Measurements from ENCODE around the gene USP28. TPM values are rescaled to one million over a fixed set of nuclear protein-coding genes. Genes with fewer than 3 reads are reported as not detected.
"Not testable (repeated sequence)": the region's sequence is repeated elsewhere in the genome, so short reads cannot be mapped to it uniquely, and the experiment has no call there.

USP28 gene
- polyA plus RNA-seq, 3 donors: 4.2 to 9.9 (median 6.0) TPM

DNA sequence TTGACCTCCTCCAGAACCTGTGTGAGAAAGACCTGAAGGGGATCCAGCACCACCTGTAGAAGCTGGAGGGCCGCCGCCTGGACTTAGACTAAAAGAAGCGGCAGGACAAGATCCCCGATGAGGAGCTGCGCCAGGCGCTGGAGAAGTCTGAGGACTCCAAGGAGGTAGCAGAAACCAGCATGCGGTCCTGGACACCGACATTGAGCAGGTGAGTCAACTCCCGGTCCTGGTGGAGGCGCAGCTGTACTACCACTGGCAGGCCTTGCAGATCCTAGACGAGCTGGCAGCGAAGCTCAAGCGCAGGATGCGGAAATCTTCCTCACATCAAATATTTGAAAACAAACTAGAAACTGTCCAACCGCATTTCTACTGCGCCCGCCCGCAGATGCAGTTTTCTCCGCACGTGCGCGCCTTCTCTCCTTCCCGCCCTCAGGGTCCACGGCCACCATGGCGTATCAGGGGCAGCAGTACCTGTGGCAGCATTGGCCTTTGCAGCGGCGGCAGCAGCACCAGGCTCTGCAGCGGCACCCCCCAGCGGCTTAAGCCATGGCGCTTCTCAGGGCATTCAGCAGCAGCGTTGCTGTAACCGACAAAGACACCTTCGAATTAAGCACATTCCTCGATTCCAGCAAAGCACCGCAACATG, 85.6 kb downstream of the USP28 start:
- H3K27ac ChIP-seq (ENCODE audit: low read depth, low read length): no peak overlapping the region
- WGBS, 3 donors: 81 to 89% (median 87%) methylated on average over 35 of the region's 35 CpGs

DNA sequence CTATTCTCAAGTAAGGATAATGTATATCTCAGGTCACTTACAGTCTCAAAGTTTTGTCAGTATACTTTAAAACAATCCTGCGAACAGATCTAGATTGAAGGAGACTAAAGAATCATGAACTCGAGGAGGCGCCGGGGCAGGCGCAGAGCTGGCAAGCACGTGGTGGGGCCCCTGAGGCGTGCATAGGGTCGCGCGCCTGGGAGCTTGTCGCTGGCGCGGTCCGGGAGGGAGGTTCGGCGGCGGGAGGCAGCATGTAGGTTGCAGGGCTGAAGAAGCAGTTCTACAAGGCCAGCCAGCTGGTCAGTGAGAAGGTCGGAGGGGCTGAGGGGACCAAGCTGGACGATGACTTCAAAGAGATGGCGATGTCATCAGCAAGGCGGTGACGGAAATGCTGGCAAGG, 86.4 kb downstream of the USP28 start:
- not testable (repeated sequence) for H3K27ac ChIP-seq (ENCODE audit: low read depth, low read length)
- 86 to 87% (median 87%) methylated on average over 22 of the region's 22 CpGs for WGBS, 3 donors

DNA sequence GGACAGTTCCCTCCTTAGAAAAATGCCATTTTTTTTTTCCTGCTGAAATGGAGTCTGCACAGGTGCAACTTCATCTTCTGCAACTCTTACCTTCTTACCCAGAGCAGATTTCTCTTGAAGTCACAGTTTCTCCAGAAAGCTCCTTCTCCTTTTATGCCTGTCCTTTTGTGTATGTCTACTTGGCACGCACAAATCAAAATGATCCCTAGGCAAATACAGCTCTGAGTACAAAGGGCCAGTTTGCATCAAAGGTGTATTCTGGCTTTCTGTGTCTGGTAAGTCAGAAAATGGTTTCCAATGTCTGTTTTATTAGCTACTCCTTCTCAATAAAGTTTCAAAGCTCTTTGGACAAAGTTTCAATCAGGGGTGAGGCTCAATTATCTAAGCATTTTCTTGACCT, 93.2 kb downstream of the USP28 start:
- H3K27ac ChIP-seq (ENCODE audit: low read depth, low read length): no peak overlapping the region
- 35 to 95% (median 84%) methylated on average over 1 of the region's 1 CpG for WGBS, 3 donors

DNA sequence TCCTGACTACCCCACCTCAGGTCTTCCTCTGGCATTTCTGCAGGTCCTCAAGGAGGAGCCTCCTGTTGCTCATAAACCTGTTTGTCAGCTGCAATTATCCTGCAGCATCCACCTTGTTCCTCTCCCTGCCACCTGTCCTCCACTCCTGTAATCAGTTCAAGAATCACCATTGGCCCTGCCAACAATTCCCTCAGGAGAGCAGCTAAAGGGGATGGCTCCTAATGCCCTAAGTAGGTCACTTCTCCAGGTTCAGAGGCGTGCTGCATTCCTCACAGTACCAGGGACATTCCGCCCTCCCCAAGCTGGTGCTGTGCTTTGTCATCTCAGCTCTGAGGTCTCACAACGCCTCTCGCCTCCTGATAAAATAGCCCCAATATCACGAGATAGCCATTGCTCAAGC, 93.7 kb downstream of the USP28 start:
- no peak overlapping the region for H3K27ac ChIP-seq (ENCODE audit: low read depth, low read length)
- WGBS, 3 donors: 58 to 82% (median 80%) methylated on average over 5 of the region's 5 CpGs

DNA sequence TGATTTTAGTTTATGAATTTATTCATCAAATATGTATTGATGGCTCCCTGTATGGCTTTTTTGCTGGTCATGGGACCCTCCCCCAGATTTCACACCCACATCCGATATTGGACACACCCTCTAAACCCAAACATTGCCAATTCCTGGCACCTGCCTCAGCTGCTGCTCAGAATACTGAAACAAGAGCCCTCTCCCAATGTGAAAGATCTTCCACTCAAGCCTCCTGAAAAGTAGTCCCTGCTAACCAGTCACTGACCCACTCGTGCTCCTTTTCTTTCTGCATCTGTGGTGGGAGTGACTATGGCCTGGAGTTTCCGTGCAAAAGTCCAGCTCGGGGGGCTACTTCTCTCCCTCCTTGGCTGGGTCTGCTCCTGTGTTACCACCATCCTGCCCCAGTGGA, 95.9 kb downstream of the USP28 start, which contains the start of gene CLDN25:
CLDN25 (plus strand) TSS at position 301 of the 400 bp plus-strand sequence; CDS start at position 301, 0 bp downstream.
- no peak within 1 kb of the TSS for H3K27ac ChIP-seq (ENCODE audit: low read depth, low read length)
- WGBS, 3 donors: 80 to 83% (median 83%) methylated on average over 4 of the region's 4 CpGs

DNA sequence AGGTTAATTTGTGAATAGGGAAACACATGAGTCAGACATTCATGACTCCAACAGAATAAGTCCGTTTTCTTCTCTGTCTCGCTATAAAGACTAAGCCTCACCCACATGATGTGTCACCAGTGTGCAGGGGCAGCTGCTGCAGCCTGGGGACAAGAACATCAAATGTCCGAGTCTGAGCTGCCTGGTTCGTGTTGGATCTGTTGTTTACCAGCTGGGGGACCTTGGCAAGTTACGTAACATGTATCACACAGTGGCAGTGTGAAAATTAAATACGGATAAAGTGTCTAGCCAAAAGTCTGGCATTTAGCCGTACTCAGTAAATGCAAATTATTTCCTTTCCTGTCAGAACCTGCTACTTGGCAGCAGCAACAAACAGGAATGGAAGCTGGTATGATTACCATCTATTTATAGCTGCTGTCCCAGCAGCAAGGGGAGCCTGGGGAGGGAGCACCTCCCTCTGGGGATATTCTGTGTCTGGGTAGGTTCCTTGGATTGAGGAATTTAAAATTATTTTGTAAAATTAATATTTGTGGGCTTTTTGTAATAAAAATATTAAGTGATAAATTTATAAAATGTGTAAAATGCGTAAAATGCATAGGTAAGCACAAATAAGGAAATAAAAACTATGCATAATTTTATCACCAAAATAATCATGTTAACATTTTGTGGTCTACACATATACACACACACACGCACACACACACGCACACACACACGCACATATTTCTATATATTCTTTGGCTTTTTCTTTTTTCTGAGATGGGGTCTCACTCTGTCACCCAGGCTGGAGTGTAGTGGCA, 97.1 kb downstream of the USP28 start:
- WGBS, 3 donors: 31 to 50% (median 45%) methylated on average over 11 of the region's 11 CpGs
- H3K27ac ChIP-seq (ENCODE audit: low read depth, low read length): no peak overlapping the region

DNA sequence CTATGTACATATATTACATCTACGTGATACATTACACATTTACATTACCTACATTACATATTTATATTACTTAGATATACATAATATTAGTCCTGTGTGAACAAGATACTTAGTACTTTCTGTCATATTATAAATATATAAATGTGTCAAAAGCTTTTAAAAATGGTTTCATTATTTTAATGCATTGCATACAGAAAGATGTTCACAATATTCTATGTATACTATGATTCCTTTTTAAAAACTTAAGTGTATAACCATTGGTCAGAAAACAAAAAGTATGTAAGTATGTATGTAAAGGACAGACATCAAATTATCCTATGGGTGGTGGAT, 101.2 kb downstream of the USP28 start:
- 0% methylated on average over 1 of the region's 1 CpG for WGBS, 3 donors
- no peak overlapping the region for H3K27ac ChIP-seq (ENCODE audit: low read depth, low read length)

DNA sequence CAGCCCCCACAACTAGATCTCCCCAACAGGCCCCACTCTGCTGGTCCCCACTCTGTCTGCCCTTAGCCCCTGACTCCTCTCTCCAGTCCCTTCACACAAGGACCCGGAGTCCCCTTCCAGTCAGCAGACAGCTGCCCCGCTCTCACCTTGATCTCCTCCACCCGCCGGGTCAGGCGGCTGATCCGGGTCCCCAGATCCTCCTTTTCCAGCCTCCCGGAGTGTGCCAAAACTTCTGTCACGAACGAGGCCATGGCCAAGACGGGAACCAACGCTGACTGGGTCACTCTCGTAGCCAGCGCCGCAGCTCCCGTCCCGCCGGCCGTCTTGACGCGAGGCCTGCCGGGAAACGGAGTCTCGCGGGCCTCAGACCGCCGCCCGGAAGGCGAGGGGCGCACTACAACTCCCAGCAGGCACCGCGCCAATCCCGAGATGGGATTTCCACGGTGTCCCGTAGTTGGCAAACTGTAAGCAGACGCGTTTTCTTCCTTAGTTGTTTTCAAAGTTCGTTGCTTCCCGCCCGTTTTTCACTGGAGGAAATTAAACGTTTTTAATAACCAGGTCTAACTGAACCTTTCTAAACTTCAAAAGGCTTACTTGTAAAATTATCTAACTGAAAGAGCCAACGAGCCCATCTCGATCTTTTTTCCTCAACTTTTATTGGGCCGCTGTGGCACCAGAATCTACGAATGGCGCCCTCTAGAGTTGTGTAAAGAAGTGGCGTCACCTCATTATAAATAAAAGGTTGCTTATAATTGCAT, 101.8 kb downstream of the USP28 start, which contains the start of gene ZW10:
ZW10 (minus strand) TSS at position 277 of the 758 bp plus-strand sequence; CDS start at position 251, 26 bp downstream.
- WGBS, 3 donors: 0 to 1% (median 0%) methylated on average over 46 of the region's 46 CpGs

DNA sequence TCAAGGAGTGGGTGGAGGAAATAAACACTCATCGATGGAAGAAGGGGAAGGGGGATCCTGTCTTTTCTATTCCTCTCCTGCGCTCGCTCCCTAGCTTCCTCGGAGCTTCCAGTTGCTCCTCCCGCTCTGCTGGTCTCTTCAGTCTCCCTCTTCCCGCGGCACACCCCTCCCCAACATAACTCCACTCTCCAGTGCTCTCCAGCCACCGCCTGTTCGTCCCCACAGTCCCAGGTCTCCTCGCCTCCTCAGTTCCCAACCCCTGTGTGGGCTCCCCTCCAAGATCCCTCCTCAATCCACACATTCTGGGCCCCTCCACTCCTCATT, 102.3 kb downstream of the USP28 start:
- 0 to 1% (median 0%) methylated on average over 10 of the region's 10 CpGs for WGBS, 3 donors
- H3K27ac ChIP-seq (ENCODE audit: low read depth, low read length): no peak overlapping the region

More for the DNA sequence above, 101.8 kb downstream of the USP28 start, which contains the start of gene ZW10:
- H3K27ac ChIP-seq (ENCODE audit: low read depth, low read length): no peak within 1 kb of the TSS

DNA sequence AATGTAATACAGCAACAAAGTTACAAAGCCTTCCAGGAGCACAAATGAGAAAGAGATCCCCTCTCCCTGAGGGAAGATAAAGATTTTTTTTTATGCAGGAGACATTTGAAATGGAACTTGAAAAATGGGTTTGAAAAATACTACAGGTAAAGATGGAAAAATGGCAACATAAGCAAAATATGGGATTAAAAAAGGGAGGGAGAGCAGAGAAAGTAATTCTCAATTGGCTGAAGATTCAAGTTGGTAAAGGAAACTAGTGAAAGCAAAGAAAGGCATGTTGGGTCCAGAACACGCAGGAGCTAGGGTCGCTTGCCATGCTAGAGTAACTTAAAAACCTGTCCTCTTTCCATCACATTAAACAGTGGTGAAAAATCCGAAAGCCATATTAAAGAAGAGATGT, 103.4 kb downstream of the USP28 start:
- no peak overlapping the region for H3K27ac ChIP-seq (ENCODE audit: low read depth, low read length)
- 68 to 97% (median 79%) methylated on average over 3 of the region's 3 CpGs for WGBS, 3 donors

DNA sequence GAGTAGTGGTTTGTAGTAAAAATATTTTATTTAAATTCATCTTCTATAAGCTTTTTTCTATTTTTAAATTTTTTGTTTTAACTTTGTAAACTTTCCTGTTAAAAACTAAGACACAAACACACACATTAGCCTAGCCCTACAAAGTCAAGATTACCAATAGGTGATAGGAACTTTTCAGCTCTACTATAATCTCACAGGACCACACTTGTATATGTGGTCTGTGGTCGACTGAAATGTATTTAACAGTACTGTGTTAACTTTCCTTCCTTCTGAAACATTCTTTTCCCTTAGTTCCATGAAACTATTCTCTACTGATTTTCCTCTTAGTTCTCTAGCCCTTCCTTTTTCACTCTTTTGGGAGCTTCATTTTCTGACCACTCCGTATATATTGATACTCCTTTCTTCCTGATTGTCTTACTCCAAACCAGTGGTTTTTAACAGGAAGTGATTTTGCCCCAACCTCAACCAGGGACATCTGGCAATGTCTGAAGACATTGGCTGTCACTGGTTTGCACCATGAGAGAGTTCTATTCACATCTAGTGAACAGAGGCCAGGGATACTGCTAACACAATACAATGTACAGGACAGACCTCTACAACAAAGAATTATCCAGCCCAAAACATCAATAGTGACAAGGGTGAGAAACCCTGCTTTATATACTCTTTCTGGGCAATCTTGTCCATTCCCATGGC, 110.7 kb downstream of the USP28 start:
- no peak overlapping the region for H3K27ac ChIP-seq (ENCODE audit: low read depth, low read length)
- 78 to 97% (median 80%) methylated on average over 2 of the region's 2 CpGs for WGBS, 3 donors

DNA sequence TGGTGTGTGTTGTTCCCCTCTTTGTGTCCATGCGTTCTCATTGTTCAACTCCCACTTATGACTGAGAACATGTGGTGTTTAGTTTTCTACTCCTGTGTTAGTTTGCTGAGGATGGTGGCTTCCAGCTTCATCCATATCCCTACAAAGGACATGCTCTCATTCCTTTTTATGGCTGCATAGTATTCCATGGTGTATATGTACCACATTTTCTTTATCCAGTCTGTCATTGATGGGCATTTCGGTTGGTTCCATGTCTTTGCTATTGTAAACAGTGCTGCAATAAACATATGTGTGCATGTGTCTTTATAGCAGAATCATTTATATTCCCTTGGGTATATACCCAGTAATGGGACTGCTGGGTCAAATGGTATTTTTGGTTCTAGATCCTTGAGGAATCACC, 112.3 kb downstream of the USP28 start:
- WGBS, 3 donors: 100% methylated on average over 2 of the region's 2 CpGs

DNA sequence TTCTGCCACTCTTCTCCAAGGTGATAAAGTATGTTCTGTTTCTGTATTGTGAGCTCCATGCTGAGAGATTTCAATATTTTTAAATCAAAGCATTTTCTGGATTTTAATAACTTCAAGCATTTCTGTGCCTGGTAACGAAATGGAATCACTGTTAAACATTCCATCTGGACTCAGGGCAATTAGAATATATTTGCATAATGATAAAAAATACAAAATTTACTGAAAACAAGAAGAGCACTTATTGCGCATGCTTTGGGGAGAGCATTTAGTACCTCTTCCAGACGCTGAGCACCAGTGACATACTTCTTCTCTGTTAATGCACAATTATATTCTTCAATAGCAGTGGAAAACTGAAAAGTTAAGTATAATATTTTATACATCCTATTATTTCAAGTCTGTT, 115.1 kb downstream of the USP28 start:
- 90 to 96% (median 91%) methylated on average over 3 of the region's 3 CpGs for WGBS, 3 donors
- no peak overlapping the region for H3K27ac ChIP-seq (ENCODE audit: low read depth, low read length)

More for the DNA sequence above, 112.3 kb downstream of the USP28 start:
- not testable (repeated sequence) for H3K27ac ChIP-seq (ENCODE audit: low read depth, low read length)

DNA sequence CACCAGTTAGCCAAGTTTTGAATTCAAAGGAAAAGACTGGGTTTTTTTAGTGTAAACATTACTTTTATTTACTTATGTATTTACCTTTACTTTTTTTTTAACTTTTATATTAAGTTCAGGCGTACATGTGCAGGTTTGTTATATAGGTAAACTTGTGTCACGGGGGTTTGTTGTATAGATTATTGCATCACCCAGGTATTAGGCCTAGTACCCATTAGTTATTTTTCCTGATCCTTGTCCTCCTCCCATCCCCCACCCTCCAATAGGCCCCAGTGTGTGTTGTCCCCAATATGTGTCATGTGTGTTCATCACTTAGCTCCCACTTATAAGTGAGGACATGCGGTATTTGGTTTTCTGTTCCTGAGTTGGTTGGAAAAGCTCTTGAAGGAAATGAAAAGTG, 122.4 kb downstream of the USP28 start:
- H3K27ac ChIP-seq (ENCODE audit: low read depth, low read length): no peak overlapping the region
- WGBS, 3 donors: 97 to 98% (median 97%) methylated on average over 3 of the region's 3 CpGs

Other genes with a start within 250 kb of the USP28 start
- 1 to 10 TPM in 2 of 3 donors, under 1 TPM in 1; 0.37 to 2.0 (median 1.7) TPM for gene TMPRSS5, start 169.3 kb downstream of the USP28 start, polyA plus RNA-seq
- gene ZW10, start 101.9 kb downstream of the USP28 start, polyA plus RNA-seq: 1 to 10 TPM; 5.1 to 7.8 (median 6.7) TPM
- not detected for gene CLDN25, start 95.8 kb downstream of the USP28 start, polyA plus RNA-seq
- not detected for gene HTR3B, start 29.2 kb upstream of the USP28 start, polyA plus RNA-seq
- 1 to 10 TPM in 1 of 3 donors, under 1 TPM in 2; 0.06 to 1.5 (median 0.56) TPM for gene HTR3A, start 99.5 kb upstream of the USP28 start, polyA plus RNA-seq
- 10 to 100 TPM; 30.4 to 68.2 (median 43.1) TPM for gene ZBTB16, start 184.1 kb upstream of the USP28 start, polyA plus RNA-seq

Data from adipose tissue (tissue), 3 donors.